ENCODE data around the gene BEAN1.

The BEAN1 gene

DNA sequence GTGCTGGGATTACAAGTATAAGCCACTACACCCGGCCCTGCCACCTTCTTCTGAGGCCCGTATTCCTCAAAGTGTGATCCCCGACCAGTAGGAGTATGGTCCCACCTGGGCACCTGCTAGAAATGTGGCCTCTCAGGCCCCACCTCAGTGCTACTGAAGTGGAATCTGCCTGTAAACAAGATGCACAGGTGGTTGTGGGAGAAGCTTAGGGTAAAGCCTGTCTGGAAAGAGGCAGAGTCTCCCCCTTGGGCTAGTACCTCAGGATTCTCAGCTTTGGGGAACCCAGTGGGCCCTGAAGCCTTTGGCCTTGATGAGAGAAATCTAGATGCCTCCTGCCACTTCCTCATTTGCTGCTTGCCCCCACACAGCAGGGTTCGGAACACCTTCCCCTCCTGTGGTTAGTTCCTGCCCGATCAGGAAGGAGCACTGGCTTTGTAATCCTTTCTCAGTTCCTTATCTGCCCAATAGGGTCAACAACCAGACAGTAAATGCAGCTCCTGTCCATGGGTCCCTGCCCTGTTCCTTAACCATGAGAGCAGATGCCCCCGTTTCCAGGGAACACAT lies 97.6 kb downstream of the BEAN1 start:
- DNase-seq = no peak

DNA sequence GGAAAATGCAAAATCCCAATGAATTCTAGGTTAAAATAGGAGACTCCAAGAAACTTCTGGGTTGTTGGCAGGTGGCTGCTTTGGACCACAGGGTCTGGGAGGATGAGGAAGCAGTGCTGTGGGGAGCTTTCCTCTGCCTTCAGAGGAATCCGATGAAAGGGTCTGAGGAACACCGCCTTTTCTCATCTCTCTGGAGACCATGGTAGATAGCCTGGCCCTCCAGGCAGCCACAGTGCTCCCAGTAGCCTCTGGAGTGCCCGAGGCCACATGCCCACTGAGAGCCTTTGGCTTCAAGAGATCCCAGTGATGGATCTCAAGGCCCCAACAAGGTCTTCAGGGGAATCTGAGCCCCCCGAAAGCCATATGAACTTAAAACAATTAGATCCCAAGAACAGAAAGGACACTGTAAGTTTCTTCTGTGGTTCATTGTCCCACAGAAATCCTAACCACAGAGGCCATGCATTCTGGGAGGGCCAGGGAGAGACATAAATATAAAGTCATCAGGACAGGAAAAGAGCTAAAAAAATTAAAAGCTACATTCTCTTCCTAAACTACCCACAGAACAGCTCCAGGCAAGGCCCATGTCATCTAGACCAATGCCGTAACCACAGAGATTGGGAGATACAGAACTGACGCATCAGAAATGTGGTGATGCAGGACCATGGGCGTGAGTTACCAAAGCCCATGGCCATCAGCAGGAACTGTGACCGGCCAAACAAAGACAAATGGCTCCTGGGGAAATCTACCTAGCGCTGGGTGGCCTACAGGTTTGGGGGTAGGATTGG lies 98.5 kb downstream of the BEAN1 start:
- no peak for DNase-seq

DNA sequence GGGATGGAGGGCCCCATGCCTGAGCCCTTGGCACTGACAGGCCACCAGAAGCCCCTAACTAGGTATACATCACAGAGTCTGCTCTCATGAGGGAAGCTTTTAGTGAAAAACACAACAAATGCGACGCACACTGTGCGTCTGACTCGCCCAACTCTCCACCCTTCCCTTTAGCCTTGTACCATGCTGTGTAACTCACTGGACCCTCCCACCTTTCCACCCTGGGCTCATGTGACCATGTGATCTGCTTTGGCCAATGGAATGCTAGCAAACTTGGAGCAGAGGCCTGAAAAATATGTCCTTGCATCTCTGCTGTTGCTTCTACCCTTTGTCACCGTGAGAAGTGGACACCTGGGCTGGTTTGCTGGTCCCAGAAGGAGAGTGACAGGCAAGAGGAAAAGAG lies 101.2 kb downstream of the BEAN1 start:
- no peak for DNase-seq

DNA sequence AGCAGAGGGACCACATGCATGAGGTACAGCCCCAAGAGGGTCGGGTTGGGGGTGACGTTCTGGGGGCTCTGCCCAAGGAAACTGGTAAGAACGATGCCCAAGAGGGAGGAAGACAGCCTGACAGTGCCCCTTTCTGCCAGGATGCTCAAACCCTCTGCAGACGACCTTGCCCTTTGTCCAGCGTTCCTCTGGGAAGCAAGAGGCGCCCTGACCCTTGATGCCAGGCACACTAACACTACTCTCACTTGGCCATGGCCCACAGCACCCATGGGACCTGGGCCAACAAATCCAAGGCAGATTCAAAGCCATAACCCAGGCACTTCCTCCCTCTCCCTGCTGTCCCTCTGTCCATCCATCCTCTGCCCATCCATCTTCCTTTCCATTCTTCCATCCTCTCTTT lies 102.4 kb downstream of the BEAN1 start:
- DNase-seq = no peak

Data from SW 1271 (cell line).